ENCODE data around the gene RNF220. TPM values are rescaled to one million over a fixed set of nuclear protein-coding genes. Genes with fewer than 3 reads are reported as not detected.

Gene RNF220
- total and polyA plus RNA-seq, 12 donors: 41.8 to 82.5 (median 58.0) TPM

DNA sequence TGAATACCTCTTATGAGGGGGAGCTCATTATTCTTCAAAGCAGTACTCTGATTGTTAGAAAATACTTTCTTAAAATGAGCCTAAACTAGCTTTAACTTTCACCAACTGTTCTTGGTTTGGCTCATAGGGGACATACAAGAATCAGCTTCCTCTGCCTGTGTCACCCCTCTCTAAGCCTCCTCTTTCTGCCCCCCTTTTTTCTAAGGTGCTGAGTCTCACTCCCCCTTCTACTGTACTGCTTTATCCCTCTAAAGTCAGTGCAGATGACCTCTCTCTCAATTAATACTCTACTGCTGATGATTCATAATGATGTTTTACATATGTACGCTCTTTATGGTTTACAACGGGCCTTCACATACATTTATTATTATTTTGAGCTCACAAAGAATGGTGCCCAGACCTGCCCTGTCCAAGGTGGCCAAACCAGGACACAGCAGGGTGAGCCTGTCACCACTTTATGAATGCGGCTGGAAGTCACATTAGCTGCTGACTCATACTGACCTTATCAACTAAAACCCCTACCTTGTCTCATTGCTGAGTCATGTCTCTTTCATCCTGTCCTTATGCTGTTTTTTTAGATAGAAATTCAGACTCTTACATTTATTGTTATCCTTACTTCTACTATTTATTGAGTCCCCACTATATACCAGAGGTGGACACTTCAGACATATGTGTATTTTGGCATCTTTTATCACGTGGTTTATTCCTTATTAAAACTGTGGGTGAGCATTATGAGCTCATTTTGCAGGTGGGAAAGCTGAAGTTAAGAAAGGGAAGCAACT is 126.9 kb downstream of the RNF220 start:
- H3K27me3 ChIP-seq: peaks cover 0 to 4% (median 0%) of the 10 kb centered on the region in 7 donors
- no peak overlapping the region for H3K27ac ChIP-seq
- ATAC-seq (peak in 3 of 8 donors; percentile 51 to 91 (median 70)), DNase-seq (no peak)
- TF ChIP-seq, protein P1, sequence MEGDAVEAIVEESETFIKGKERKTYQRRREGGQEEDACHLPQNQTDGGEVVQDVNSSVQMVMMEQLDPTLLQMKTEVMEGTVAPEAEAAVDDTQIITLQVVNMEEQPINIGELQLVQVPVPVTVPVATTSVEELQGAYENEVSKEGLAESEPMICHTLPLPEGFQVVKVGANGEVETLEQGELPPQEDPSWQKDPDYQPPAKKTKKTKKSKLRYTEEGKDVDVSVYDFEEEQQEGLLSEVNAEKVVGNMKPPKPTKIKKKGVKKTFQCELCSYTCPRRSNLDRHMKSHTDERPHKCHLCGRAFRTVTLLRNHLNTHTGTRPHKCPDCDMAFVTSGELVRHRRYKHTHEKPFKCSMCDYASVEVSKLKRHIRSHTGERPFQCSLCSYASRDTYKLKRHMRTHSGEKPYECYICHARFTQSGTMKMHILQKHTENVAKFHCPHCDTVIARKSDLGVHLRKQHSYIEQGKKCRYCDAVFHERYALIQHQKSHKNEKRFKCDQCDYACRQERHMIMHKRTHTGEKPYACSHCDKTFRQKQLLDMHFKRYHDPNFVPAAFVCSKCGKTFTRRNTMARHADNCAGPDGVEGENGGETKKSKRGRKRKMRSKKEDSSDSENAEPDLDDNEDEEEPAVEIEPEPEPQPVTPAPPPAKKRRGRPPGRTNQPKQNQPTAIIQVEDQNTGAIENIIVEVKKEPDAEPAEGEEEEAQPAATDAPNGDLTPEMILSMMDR (IDR thresholded peaks at IDR 0.05): no peak
- peaks cover 0 to 4% (median 0%) of the 10 kb centered on the region in 11 donors for H3K9me3 ChIP-seq
- intact Hi-C loops (cut with DNase I): no loop called here
- H3K36me3 ChIP-seq: no peaks in the 10 kb centered on the region
- no peak overlapping the region for H3K4me3 ChIP-seq
- no peaks in the 10 kb centered on the region for H3K4me1 ChIP-seq
- WGBS, 2 donors: 35 to 49% methylated on average over 4 of the region's 4 CpGs

DNA sequence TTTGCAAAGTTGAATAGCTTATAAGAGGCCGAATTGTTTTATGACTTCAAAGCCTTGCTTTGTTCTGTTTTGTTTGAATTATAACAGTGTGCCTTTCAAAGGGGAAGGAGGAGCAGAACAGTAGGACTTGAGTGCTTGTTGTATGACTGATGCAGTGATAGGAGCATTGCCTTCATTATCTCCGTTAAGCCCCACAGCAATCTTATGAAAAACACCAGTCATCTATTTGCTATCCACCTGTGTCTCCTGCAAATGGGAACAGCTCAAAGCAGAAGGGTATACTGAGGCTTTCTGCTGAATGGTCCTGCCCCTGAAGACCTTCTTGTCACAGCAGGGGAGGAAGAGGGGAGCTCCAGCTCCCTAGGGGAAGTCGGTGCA is 127.5 kb downstream of the RNF220 start:
- intact Hi-C loops (cut with DNase I): no loop called here
- no peak overlapping the region for H3K27ac ChIP-seq
- H3K9me3 ChIP-seq: peaks cover 0 to 4% (median 0%) of the 10 kb centered on the region in 11 donors
- ATAC-seq (no peak), DNase-seq (no peak)
- no peaks in the 10 kb centered on the region for H3K36me3 ChIP-seq
- no peaks in the 10 kb centered on the region for H3K4me1 ChIP-seq
- 73 to 74% methylated on average over 3 of the region's 3 CpGs for WGBS, 2 donors
- TF ChIP-seq, protein P1 (IDR thresholded peaks at IDR 0.05): no peak
- H3K4me3 ChIP-seq: no peak overlapping the region
- peaks cover 0 to 5% (median 0%) of the 10 kb centered on the region in 7 donors for H3K27me3 ChIP-seq

DNA sequence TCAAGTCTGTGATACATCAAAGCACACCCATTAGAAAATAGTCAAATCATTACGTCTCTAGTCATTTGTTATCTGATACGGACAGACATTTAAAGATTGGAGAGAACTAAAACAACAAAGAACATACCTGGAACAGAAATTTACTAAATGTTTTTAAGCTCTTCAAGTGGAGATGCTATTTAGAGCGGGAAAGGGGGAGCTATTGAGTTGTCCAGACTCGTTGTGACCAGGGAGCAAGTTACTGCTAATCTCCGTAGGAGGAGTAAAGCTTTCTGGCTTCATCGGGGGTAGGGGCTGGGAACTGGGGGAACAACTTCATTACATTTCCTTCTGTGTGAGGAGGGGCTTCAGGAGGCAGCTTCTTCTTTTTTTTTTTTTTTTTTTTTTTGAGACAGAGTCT is 129.7 kb downstream of the RNF220 start:
- H3K4me1 ChIP-seq: no peaks in the 10 kb centered on the region
- TF ChIP-seq, protein P1 (IDR thresholded peaks at IDR 0.05): no peak
- intact Hi-C loops (cut with DNase I): no loop called here
- H3K27ac ChIP-seq: no peak overlapping the region
- ATAC-seq (no peak), DNase-seq (no peak)
- no peak overlapping the region for H3K4me3 ChIP-seq
- H3K36me3 ChIP-seq: no peaks in the 10 kb centered on the region
- no peaks in the 10 kb centered on the region for H3K9me3 ChIP-seq
- peaks cover 0 to 8% (median 0%) of the 10 kb centered on the region in 7 donors for H3K27me3 ChIP-seq
- WGBS, 2 donors: 65 to 75% methylated on average over 6 of the region's 6 CpGs

DNA sequence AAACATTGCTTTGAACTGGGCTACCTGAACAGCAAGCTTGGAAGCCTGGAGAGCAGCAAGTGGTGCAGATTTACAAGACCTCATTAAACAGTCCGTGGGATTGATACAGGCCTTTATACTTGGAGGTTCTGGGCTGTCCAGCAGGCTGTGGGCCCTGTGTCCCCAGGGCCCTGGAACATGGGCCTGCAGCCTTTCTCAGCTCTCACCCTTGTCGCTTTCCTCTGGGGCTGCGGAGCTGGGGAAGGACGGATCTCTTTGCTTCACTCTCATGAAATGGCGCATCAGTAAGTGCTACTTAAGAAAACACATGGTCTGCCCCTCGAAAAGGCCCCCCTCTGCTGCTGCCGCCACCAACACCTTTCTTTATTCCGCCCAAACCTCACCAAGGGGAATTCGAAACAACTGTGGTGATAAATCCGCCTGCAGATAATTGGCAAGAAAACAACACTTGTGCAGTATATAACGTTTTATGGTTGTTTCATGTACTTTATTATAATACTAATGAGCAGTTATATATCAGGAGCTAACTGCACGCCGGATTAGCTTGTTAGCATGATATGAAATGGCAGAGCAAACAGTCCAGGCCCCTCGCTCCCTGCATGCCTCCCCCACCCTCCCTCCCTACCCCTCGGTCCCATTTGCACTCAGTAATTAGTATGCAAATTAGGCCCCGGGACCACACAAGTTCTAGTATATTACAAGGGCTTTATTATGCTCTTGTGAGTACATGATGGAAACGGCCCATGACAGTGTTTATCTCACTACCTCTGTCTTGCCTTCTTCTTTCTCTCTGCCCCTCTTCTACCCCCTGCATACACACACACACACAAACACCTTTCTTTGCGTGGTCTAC is 131.5 kb downstream of the RNF220 start:
- Histone ChIP-seq H3K4me1 (no peaks in the 10 kb centered on the region), H3K27ac (no peak overlapping the region), H3K36me3 (no peaks in the 10 kb centered on the region), H3K4me3 (no peak overlapping the region), H3K27me3 (peaks cover 0 to 8% (median under 1%) of the 10 kb centered on the region in 7 donors), H3K9me3 (no peaks in the 10 kb centered on the region)
- intact Hi-C loops (cut with DNase I): no loop called here
- 78 to 81% methylated on average over 18 of the region's 18 CpGs for WGBS, 2 donors
- DNase-seq (no peak), ATAC-seq (no peak)
- TF ChIP-seq, protein P1 (IDR thresholded peaks at IDR 0.05): no peak

Data from heart right ventricle (tissue), 16 donors.